ENCODE data around the gene UNC13A. TPM values are rescaled to one million over a fixed set of nuclear protein-coding genes. Genes with fewer than 3 reads are reported as not detected.

The UNC13A gene
- total and polyA plus RNA-seq, 2 of the 8 experiments (the other 6 are each of a cell fraction or from before 2014, with no cell fraction given): 13.1 to 47.6 TPM

DNA sequence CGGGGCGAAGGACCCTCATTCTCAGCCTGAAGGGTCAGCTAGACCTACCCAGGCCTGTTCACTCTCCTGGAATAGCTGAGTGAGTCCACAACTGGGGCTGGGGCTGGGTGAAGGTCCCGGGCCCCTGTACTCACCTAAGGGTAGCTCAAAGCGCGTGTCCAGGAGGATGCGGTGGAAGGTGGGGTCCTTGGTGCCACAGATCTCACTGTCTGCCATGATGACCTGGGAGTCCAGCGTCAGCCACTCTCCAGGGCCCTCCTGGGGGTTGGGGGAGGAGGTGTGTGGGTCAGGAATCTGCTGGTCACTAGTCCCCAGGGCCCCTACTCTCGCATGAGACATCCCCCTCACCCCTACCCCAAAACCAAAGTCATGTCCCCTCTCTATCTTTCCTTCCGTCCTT, 18.7 kb downstream of the UNC13A start:
- H3K27me3 ChIP-seq (replicated peaks in 1 of 4; ENCODE audit: control insufficient read depth in 3 of 4, extremely low read depth in 1 of 4, insufficient read depth in 3 of 4, low read length in 3 of 4): no peaks in the 10 kb centered on the region
- H4K8ac ChIP-seq (ENCODE audit: extremely low read depth, insufficient read depth, low read length): no peak overlapping the region
- FAIRE-seq (no peak), DNase-seq (ENCODE audit: low read depth in 1 of 2, low spot score in 2 of 2) (no peak)
- H3K9ac ChIP-seq (replicated peaks in 1 of 4; ENCODE audit: extremely low read depth in 1 of 4, low read depth in 3 of 4, low read length in 3 of 4): no peak overlapping the region
- ChIA-PET POLR2A (ENCODE audit: partially characterized antibody) (interaction anchor here (0.5 to 1.3 kb wide), 4 partner anchors 10 to 191 kb away, joined by 3 to 4 read pairs (median 3); partner anchors contain the start of gene RPL18A), CTCF (ENCODE audit: partially characterized antibody) (interaction anchor here (0.5 to 1.4 kb wide), 2 partner anchors 35 to 237 kb away, joined by 3 to 4 read pairs; no protein-coding TSS in a partner anchor)
- H4K5ac ChIP-seq (ENCODE audit: insufficient read length, low read depth, low read length): no peak overlapping the region
- H3K4me3 ChIP-seq (ENCODE audit: extremely low read depth in 1 of 4, insufficient read depth in 2 of 4, low read depth in 3 of 4, low read length in 4 of 4): no peak overlapping the region
- no peak overlapping the region for H3K14ac ChIP-seq (ENCODE audit: insufficient read length)
- H3K23me2 ChIP-seq (ENCODE audit: low read depth, low read length): no peaks in the 10 kb centered on the region
- no peak overlapping the region for H2BK120ac ChIP-seq (replicated peaks; ENCODE audit: low read depth, low read length)
- no peaks in the 10 kb centered on the region for H3K4me1 ChIP-seq (replicated peaks in 1 of 4; ENCODE audit: control insufficient read depth in 3 of 4, insufficient read depth in 4 of 4, low read length in 3 of 4)
- H2AFZ ChIP-seq (ENCODE audit: low read length): no peak overlapping the region
- H3K79me1 ChIP-seq (ENCODE audit: low read depth, low read length): no peaks in the 10 kb centered on the region; the same call in 1 of the 2 replicates
- H2BK20ac ChIP-seq (ENCODE audit: low read length): no peak overlapping the region
- no peak overlapping the region for H3K27ac ChIP-seq (ENCODE audit: low read depth, low read length)
- no peak overlapping the region for H3K18ac ChIP-seq (ENCODE audit: extremely low read depth, low read length)
- whole genome bisulfite sequencing, 2 experiments (ENCODE audit: extremely low coverage in 1 of 2, insufficient coverage in 1 of 2, insufficient read length in 1 of 2, insufficient replicate concordance in 2 of 2, low coverage in 1 of 2, low lambda C conversion rate in 2 of 2, missing lambda C conversion rate in 1 of 2): 92% methylated on average over 7 of the region's 9 CpGs; no CpG with 5 or more reads in 1 of the 2 experiments
- H3K36me3 ChIP-seq (ENCODE audit: control insufficient read depth in 2 of 4, insufficient read depth in 4 of 4, low read length in 3 of 4): peaks cover 2 to 24% (median 10%) of the 10 kb centered on the region in 4 experiments; a peak in 5 of 8 replicates
- H3K56ac ChIP-seq (replicated peaks; ENCODE audit: insufficient read length, low read depth, low read length): no peak overlapping the region
- H3K4ac ChIP-seq (replicated peaks; ENCODE audit: insufficient read length, low read depth, low read length): no peak overlapping the region
- peaks cover 2% of the 10 kb centered on the region in 2 experiments for H4K20me1 ChIP-seq (replicated peaks in 1 of 2; ENCODE audit: control insufficient read depth in 1 of 2, insufficient read depth in 2 of 2, low read length in 2 of 2)
- no peak overlapping the region for H2AK5ac ChIP-seq (ENCODE audit: low read depth, low read length)
- H3K4me2 ChIP-seq (ENCODE audit: insufficient read depth in 1 of 2, low read depth in 2 of 2, low read length in 2 of 2): no peak overlapping the region
- no peak overlapping the region for H2BK15ac ChIP-seq (ENCODE audit: low read length)
- no peak overlapping the region for H4K91ac ChIP-seq (replicated peaks; ENCODE audit: insufficient read length, low read length)
- no peaks in the 10 kb centered on the region for H3K79me2 ChIP-seq (ENCODE audit: control insufficient read depth in 1 of 2, insufficient read depth in 2 of 2, low read length in 2 of 2)
- H3K9me3 ChIP-seq (ENCODE audit: insufficient read depth in 2 of 2, low read depth in 1 of 2, low read length in 1 of 2): peaks cover 0 to 8% of the 10 kb centered on the region in 2 experiments; a peak in 1 of 4 replicates
- no peak overlapping the region for H3K23ac ChIP-seq (ENCODE audit: insufficient read length)
- no peak overlapping the region for H2BK5ac ChIP-seq (ENCODE audit: low read depth, low read length)
- no peak overlapping the region for H2BK12ac ChIP-seq (ENCODE audit: low read depth, low read length)
- no peak for TF ChIP-seq SRF (IDR thresholded peaks at IDR 0.05; ENCODE audit: low read depth, low read length)
